GM18517 (cell line): ENCODE data around the gene SPTSSA.

ENCODE experiments used
- ATAC-seq: cut with Tn5 transposase; IDR thresholded peaks from one replicate; pipeline ENCODE4 v1.9.1; 2021; ENCODE audit warnings: mild to moderate bottlenecking, moderate library complexity; ENCODE audit not compliant: unreplicated experiment

The SPTSSA gene

GRCh38 chr14:34472706-34473279 lies 10.8 kb upstream of the SPTSSA start:
- ATAC-seq: no peak

- ATAC-seq: no peak
Observed at GRCh38 chr14:34470319-34470718, 8.3 kb upstream of the SPTSSA start.

- no peak for ATAC-seq
Observed at GRCh38 chr14:34466691-34467090, 4.7 kb upstream of the SPTSSA start.

GRCh38 chr14:34465069-34465859 lies 3.2 kb upstream of the SPTSSA start:
- ATAC-seq: no peak

GRCh38 chr14:34463598-34463961 lies 1.5 kb upstream of the SPTSSA start:
- ATAC-seq: no peak

- ATAC-seq: peak; percentile 45
Observed at GRCh38 chr14:34461334-34462131, 507 bp downstream of the SPTSSA start.

- no peak for ATAC-seq
Observed at GRCh38 chr14:34460841-34461240, 1.2 kb downstream of the SPTSSA start.

- ATAC-seq: no peak
Observed at GRCh38 chr14:34460295-34460694, 1.7 kb downstream of the SPTSSA start.

- ATAC-seq: no peak
Observed at GRCh38 chr14:34457186-34457585, 4.9 kb downstream of the SPTSSA start.

GRCh38 chr14:34453226-34453625 lies 8.8 kb downstream of the SPTSSA start:
- ATAC-seq: no peak

GRCh38 chr14:34452258-34452822 lies 9.7 kb downstream of the SPTSSA start:
- no peak for ATAC-seq

- ATAC-seq: no peak
Observed at GRCh38 chr14:34450958-34451357, 11.1 kb downstream of the SPTSSA start.

GRCh38 chr14:34450542-34450915 lies 11.5 kb downstream of the SPTSSA start:
- no peak for ATAC-seq

GRCh38 chr14:34449819-34450541 lies 12.1 kb downstream of the SPTSSA start:
- ATAC-seq: no peak

GRCh38 chr14:34439090-34439489 lies 22.9 kb downstream of the SPTSSA start:
- no peak for ATAC-seq

GRCh38 chr14:34438438-34438837 lies 23.6 kb downstream of the SPTSSA start:
- no peak for ATAC-seq

GRCh38 chr14:34437729-34438080 lies 24.3 kb downstream of the SPTSSA start:
- no peak for ATAC-seq

- ATAC-seq: no peak
Observed at GRCh38 chr14:34436960-34437728, 24.9 kb downstream of the SPTSSA start.

- no peak for ATAC-seq
Observed at GRCh38 chr14:34436118-34436905, 25.7 kb downstream of the SPTSSA start.
